T-cell (primary cell): ENCODE results near the gene RBM20. TPM values are rescaled to one million over a fixed set of nuclear protein-coding genes. Genes with fewer than 3 reads are reported as not detected.

Experiments used
- ATAC-seq, 4 experiments: fragments of 200-7000 bp in 3 of 4; fragments of 150-1000 bp in 1 of 4; cut with Tn5 transposase; replicated peaks in 1 of 4; 1 replicate in 3 of 4; 2 replicates in 1 of 4; pipeline ENCODE4 v1.10.0; 2021; ENCODE audit warnings: moderate library complexity in 3 of 4, mild to moderate bottlenecking in 2 of 4, moderate number of reproducible peaks in 1 of 4
- CTCF ChIA-PET, 2 donors: fragments of 300-600 bp; sonication (Branson Sonifier 250); formaldehyde crosslinking; loops; one replicate each; lab custom pipeline; 2022; ENCODE audit warnings: antibody characterized with exemption in 2 of 2; lab: Charles Lee
- POLR2A ChIA-PET, 2 donors: fragments of 300-600 bp; sonication (Branson Sonifier 250); formaldehyde crosslinking; loops; one replicate each; lab custom pipeline; 2022; ENCODE audit warnings: antibody characterized with exemption in 2 of 2; lab: Charles Lee
- DNase-seq, 35 experiments: peaks; one replicate each; pipeline versions ENCODE4 v3.0.0 to v3.0.0-alpha.2; 2013 to 2023
- H3K27ac ChIP-seq: one replicate; pipeline ENCODE4 v1.5.1; 2013; ENCODE audit warnings: low read length
- H3K27me3 ChIP-seq, 2 experiments: replicated peaks in 1 of 2; 1 replicate in 1 of 2; 2 replicates in 1 of 2; pipeline versions ENCODE4 v1.6.1 to v1.7.0; 2013; ENCODE audit warnings: low read length in 1 of 2, mixed read lengths in 1 of 2; ENCODE audit not compliant: control insufficient read depth in 2 of 2, insufficient read depth in 2 of 2; ENCODE audit errors: extremely low read depth in 1 of 2
- H3K36me3 ChIP-seq, 2 donors: 1 replicate in 1 of 2; 2 replicates in 1 of 2; pipeline versions ENCODE4 v1.6.1 to v1.7.0; 2013; ENCODE audit warnings: low read length in 1 of 2; ENCODE audit not compliant: control insufficient read depth in 2 of 2, insufficient read depth in 1 of 2; ENCODE audit errors: extremely low read depth in 1 of 2
- H3K4me1 ChIP-seq, 2 experiments: 1 replicate in 1 of 2; 2 replicates in 1 of 2; pipeline versions ENCODE4 v1.6.1 to v1.7.0; 2013; ENCODE audit warnings: low read length in 2 of 2, mixed read lengths in 1 of 2; ENCODE audit not compliant: insufficient read depth in 2 of 2, control insufficient read depth in 1 of 2; ENCODE audit errors: extremely low read depth in 1 of 2
- H3K4me3 ChIP-seq, 2 donors: 1 replicate in 1 of 2; 2 replicates in 1 of 2; pipeline versions ENCODE4 v1.5.1 to v1.7.0; 2013; ENCODE audit warnings: mild to moderate bottlenecking in 2 of 2, low read length in 1 of 2, moderate library complexity in 1 of 2; ENCODE audit not compliant: control insufficient read depth in 1 of 2; ENCODE audit errors: extremely low read depth in 1 of 2
- H3K9me3 ChIP-seq: 2 replicates; pipeline ENCODE4 v1.7.0; 2013
- H3K27ac Mint-ChIP-seq, 2 donors: one replicate each; pipeline ENCODE4 v1.8.0; 2020 to 2021; ENCODE audit warnings: mild to moderate bottlenecking in 2 of 2, mixed read lengths in 2 of 2
- H3K27me3 Mint-ChIP-seq, 2 donors: one replicate each; pipeline ENCODE4 v1.8.0; 2021 to 2022; ENCODE audit warnings: mixed read lengths in 2 of 2
- H3K36me3 Mint-ChIP-seq: one replicate; pipeline ENCODE4 v1.8.0; 2021; ENCODE audit warnings: mixed read lengths
- H3K4me1 Mint-ChIP-seq, 3 donors: one replicate each; pipeline ENCODE4 v1.8.0; 2020 to 2022; ENCODE audit warnings: mixed read lengths in 3 of 3, mild to moderate bottlenecking in 1 of 3
- H3K4me3 Mint-ChIP-seq, 3 donors: one replicate each; pipeline ENCODE4 v1.8.0; 2020 to 2022; ENCODE audit warnings: mild to moderate bottlenecking in 3 of 3, mixed read lengths in 3 of 3, moderate library complexity in 3 of 3
- H3K9me3 Mint-ChIP-seq, 3 donors: one replicate each; pipeline ENCODE4 v1.8.0; 2020 to 2022; ENCODE audit warnings: mixed read lengths in 3 of 3
- WGBS: methylation state at CpG from one replicate; pipeline ENCODE4 v1.1.5; 2013; ENCODE audit warnings: missing lambda C conversion rate; ENCODE audit not compliant: insufficient coverage; 5-methylcytosine and 5-hydroxymethylcytosine counted together
- total RNA-seq, 35 experiments: library from RNA in 6 of 35; stranded (reverse) in 6 of 35; fragments of 120-200 nt in 1 of 35; gene quantifications; one replicate each; pipeline versions ENCODE4 v1.2.1 to v1.2.4 and lab custom pipeline; 2013 to 2026

RBM20 gene
- total RNA-seq, 5 donors from 2014 or later (not counting 1 experiment from before 2014, with no cell fraction given) = 0.09 to 3.0 (median 0.33) TPM

GRCh38 chr10:110746254-110746826 lies 102.2 kb downstream of the RBM20 start:
- peaks cover 67 to 86% (median 70%) of the 10 kb centered on the region in 3 donors for H3K4me1 Mint-ChIP-seq
- POLR2A ChIA-PET = interaction anchor here in 1 of 2 donors (0.6 kb wide), 1 partner anchor 103 kb away, joined by 3 read pairs; no protein-coding TSS in a partner anchor
- peak in 27 of 35 experiments; percentile 15 to 74 (median 38) for DNase-seq

GRCh38 chr10:110746969-110747608 lies 103.0 kb downstream of the RBM20 start:
- ChIA-PET CTCF (interaction anchor here (0.7 to 3.9 kb wide), 8 partner anchors 53 to 182 kb away, joined by 3 to 34 read pairs (median 3); no protein-coding TSS in a partner anchor), POLR2A (interaction anchor here in 1 of 2 donors (0.6 kb wide), 1 partner anchor 102 kb away, joined by 3 read pairs; no protein-coding TSS in a partner anchor)
- peaks cover 2% of the 10 kb centered on the region for H3K9me3 ChIP-seq
- peak overlapping the region; percentile 16 for H3K27ac ChIP-seq
- H3K4me3 ChIP-seq = no peak overlapping the region
- H3K27me3 ChIP-seq = no peaks in the 10 kb centered on the region
- H3K4me3 Mint-ChIP-seq = peak overlapping the region in 1 of 3 donors; percentile 2
- no peak for ATAC-seq
- no peaks in the 10 kb centered on the region for H3K36me3 ChIP-seq
- peaks cover 6 to 17% (median 6%) of the 10 kb centered on the region in 3 donors for H3K9me3 Mint-ChIP-seq
- peak overlapping the region; percentile 79 to 81 for H3K27ac Mint-ChIP-seq
- H3K4me1 ChIP-seq = peaks cover 35 to 51% of the 10 kb centered on the region in 2 experiments
- no peaks in the 10 kb centered on the region for H3K27me3 Mint-ChIP-seq
- no CpG with 5 or more reads among the region's 1 CpG for WGBS
- H3K36me3 Mint-ChIP-seq = no peaks in the 10 kb centered on the region
- peaks cover 67 to 86% (median 69%) of the 10 kb centered on the region in 3 donors for H3K4me1 Mint-ChIP-seq
- DNase-seq = no peak

More at GRCh38 chr10:110746254-110746826, 102.2 kb downstream of the RBM20 start:
- Histone ChIP-seq H3K36me3 (no peaks in the 10 kb centered on the region), H3K4me3 (no peak overlapping the region), H3K9me3 (peaks cover 2% of the 10 kb centered on the region), H3K4me1 (peaks cover 42 to 49% of the 10 kb centered on the region in 2 experiments), H3K27ac (no peak overlapping the region), H3K27me3 (no peaks in the 10 kb centered on the region)
- peak overlapping the region in 1 of 3 donors; percentile 2 for H3K4me3 Mint-ChIP-seq
- no peaks in the 10 kb centered on the region for H3K27me3 Mint-ChIP-seq
- no peaks in the 10 kb centered on the region for H3K36me3 Mint-ChIP-seq
- CTCF ChIA-PET = interaction anchor here (0.6 to 3.9 kb wide), 14 partner anchors 9 to 1426 kb away, joined by 3 to 34 read pairs (median 3); no protein-coding TSS in a partner anchor
- peaks cover 6 to 17% (median 6%) of the 10 kb centered on the region in 3 donors for H3K9me3 Mint-ChIP-seq
- ATAC-seq = peak in 1 of 4 experiments; percentile 42
- no CpG with 5 or more reads among the region's 4 CpGs for WGBS
- H3K27ac Mint-ChIP-seq = peak overlapping the region in 1 of 2 donors; percentile 34

GRCh38 chr10:110747609-110748464 lies 103.7 kb downstream of the RBM20 start:
- DNase-seq (no peak), ATAC-seq (no peak)
- peaks cover 6 to 17% (median 6%) of the 10 kb centered on the region in 3 donors for H3K9me3 Mint-ChIP-seq
- peaks cover 30 to 46% of the 10 kb centered on the region in 2 experiments for H3K4me1 ChIP-seq
- no peak overlapping the region for H3K4me3 ChIP-seq
- no peaks in the 10 kb centered on the region for H3K27me3 Mint-ChIP-seq
- H3K9me3 ChIP-seq = peaks cover 2% of the 10 kb centered on the region
- H3K4me1 Mint-ChIP-seq = peaks cover 62 to 84% (median 64%) of the 10 kb centered on the region in 3 donors
- peak overlapping the region; percentile 19 for H3K27ac ChIP-seq
- H3K36me3 ChIP-seq = no peaks in the 10 kb centered on the region
- CTCF ChIA-PET = interaction anchor here (0.5 to 3.1 kb wide), 3 partner anchors 11 to 381 kb away, joined by 3 to 19 read pairs (median 4); no protein-coding TSS in a partner anchor
- POLR2A ChIA-PET = interaction anchor here in 1 of 2 donors (0.5 kb wide), 1 partner anchor 552 kb away, joined by 6 read pairs; no protein-coding TSS in a partner anchor
- H3K27me3 ChIP-seq = no peaks in the 10 kb centered on the region
- H3K36me3 Mint-ChIP-seq = no peaks in the 10 kb centered on the region
- peak overlapping the region; percentile 84 to 91 for H3K27ac Mint-ChIP-seq
- H3K4me3 Mint-ChIP-seq = peak overlapping the region in 1 of 3 donors; percentile 2
- WGBS = no CpG with 5 or more reads among the region's 2 CpGs

GRCh38 chr10:110748970-110749369 lies 104.8 kb downstream of the RBM20 start:
- ATAC-seq (no peak), DNase-seq (no peak)
- Mint-ChIP-seq H3K27me3 (no peaks in the 10 kb centered on the region), H3K27ac (peak overlapping the region; percentile 84 to 91), H3K9me3 (peaks cover 6 to 17% (median 6%) of the 10 kb centered on the region in 3 donors), H3K4me3 (no peak overlapping the region), H3K4me1 (peaks cover 54 to 78% (median 55%) of the 10 kb centered on the region in 3 donors), H3K36me3 (no peaks in the 10 kb centered on the region)
- Histone ChIP-seq H3K9me3 (peaks cover 2% of the 10 kb centered on the region), H3K4me3 (no peak overlapping the region), H3K27me3 (no peaks in the 10 kb centered on the region), H3K36me3 (no peaks in the 10 kb centered on the region), H3K4me1 (peaks cover 23 to 36% of the 10 kb centered on the region in 2 experiments), H3K27ac (no peak overlapping the region)
- POLR2A ChIA-PET = interaction anchor here in 1 of 2 donors (0.5 to 1.0 kb wide), 2 partner anchors 26 to 139 kb away, joined by 3 to 8 read pairs; no protein-coding TSS in a partner anchor
- 86% methylated on average over 1 of the region's 3 CpGs for WGBS
- CTCF ChIA-PET = interaction anchor here in 1 of 2 donors (3.1 kb wide), 1 partner anchor 143 kb away, joined by 19 read pairs; no protein-coding TSS in a partner anchor

GRCh38 chr10:110750931-110751330 lies 106.8 kb downstream of the RBM20 start:
- Histone ChIP-seq H3K4me3 (no peak overlapping the region), H3K27ac (peak overlapping the region; percentile 30), H3K36me3 (no peaks in the 10 kb centered on the region), H3K4me1 (peaks cover 18 to 32% of the 10 kb centered on the region in 2 experiments), H3K27me3 (no peaks in the 10 kb centered on the region), H3K9me3 (peaks cover 2% of the 10 kb centered on the region)
- H3K27me3 Mint-ChIP-seq = no peaks in the 10 kb centered on the region
- peak overlapping the region; percentile 80 for H3K27ac Mint-ChIP-seq
- ATAC-seq = peak; percentile 76 to 94 (median 84)
- no peaks in the 10 kb centered on the region for H3K36me3 Mint-ChIP-seq
- CTCF ChIA-PET = interaction anchor here in 1 of 2 donors (0.6 to 1.3 kb wide), 3 partner anchors 52 to 143 kb away, joined by 3 to 5 read pairs (median 4); partner anchors contain the start of gene PDCD4
- DNase-seq = peak in 5 of 35 experiments; percentile 4 to 65 (median 13)
- peaks cover 6 to 17% (median 6%) of the 10 kb centered on the region in 3 donors for H3K9me3 Mint-ChIP-seq
- POLR2A ChIA-PET = interaction anchor here in 1 of 2 donors (1.1 kb wide), 2 partner anchors 122 to 136 kb away, joined by 4 to 6 read pairs; no protein-coding TSS in a partner anchor
- WGBS = no CpG with 5 or more reads among the region's 2 CpGs
- peak overlapping the region in 1 of 3 donors; percentile 52 for H3K4me3 Mint-ChIP-seq
- peaks cover 57 to 75% (median 59%) of the 10 kb centered on the region in 3 donors for H3K4me1 Mint-ChIP-seq
